SK-N-SH (cell line): ENCODE data around the gene HM13.

Experiments used
- CHD2 ChIP-seq: fragments of 150-350 bp; IDR thresholded peaks from 2 replicates; pipeline ENCODE4 v1.6.1; 2018; ENCODE audit warnings: low read length; ENCODE audit not compliant: partially characterized antibody
- MAX ChIP-seq: IDR thresholded peaks from 2 replicates; pipeline ENCODE4 v1.4.0; 2012; ENCODE audit warnings: low read depth
- MEF2A ChIP-seq: IDR thresholded peaks from 2 replicates; pipeline ENCODE4 v1.4.0; 2012; ENCODE audit warnings: low read depth, borderline replicate concordance
- MXI1 ChIP-seq: IDR thresholded peaks from 2 replicates; pipeline ENCODE4 v1.6.1; 2012; ENCODE audit warnings: mild to moderate bottlenecking, low read depth, low read length, improper control_type of control experiment
- NFIC ChIP-seq: IDR thresholded peaks from 2 replicates; pipeline ENCODE4 v1.4.0; 2012; ENCODE audit warnings: borderline replicate concordance
- NRF1 ChIP-seq: IDR thresholded peaks from 2 replicates; pipeline ENCODE4 v1.6.1; 2012; ENCODE audit warnings: low read depth, mild to moderate bottlenecking, low read length
- POLR2AphosphoS5 ChIP-seq: IDR thresholded peaks from 2 replicates; pipeline ENCODE4 v1.6.1; 2012; ENCODE audit warnings: low read depth, low read length
- SIN3A ChIP-seq: IDR thresholded peaks from 2 replicates; pipeline ENCODE4 v1.6.1; 2012; ENCODE audit warnings: low read depth, mild to moderate bottlenecking, low read length, moderate library complexity, borderline replicate concordance
- TCF12 ChIP-seq: IDR thresholded peaks from 2 replicates; pipeline ENCODE4 v1.4.0; 2012
- TF ChIP-seq, protein P1 (sequence below): fragments of 200-600 bp; sonication (generic); IDR thresholded peaks from 2 replicates; pipeline ENCODE4 v1.6.1; 2017; ENCODE audit warnings: antibody characterized with exemption, mild to moderate bottlenecking, moderate library complexity

DNA sequence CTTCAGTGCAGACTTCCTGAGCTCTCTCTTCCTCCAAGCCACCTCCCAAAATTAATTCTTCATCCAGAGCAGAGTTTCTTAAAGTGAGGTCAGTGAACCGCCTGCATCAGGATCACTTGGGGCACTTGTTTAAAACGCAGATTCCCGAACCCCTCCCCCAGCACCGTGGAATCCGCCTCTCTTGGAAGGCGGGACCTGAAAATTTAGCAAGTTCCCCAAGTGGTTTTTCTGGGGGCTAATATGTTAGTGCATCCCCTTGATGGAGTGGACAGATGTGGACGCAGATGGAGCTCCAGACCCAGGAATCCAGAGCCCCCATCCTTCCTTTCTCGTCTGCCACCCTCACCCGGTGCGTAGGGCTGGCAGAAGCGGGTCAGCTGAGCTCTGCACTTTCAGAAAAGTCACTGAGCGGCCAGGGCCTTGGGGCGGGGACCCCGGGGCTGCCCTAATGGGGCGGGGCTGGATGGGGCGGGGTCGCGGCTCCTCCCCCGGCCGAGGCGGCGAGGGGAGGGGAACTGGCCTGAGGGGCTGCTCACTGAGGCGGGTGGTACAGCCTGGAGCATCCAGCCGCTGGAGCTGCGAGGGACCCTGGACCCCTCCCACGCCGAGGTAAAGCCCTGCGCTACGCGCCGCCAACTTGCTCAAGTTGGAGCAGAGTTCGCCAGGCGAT is 39.3 kb upstream of the HM13 start, which contains the start of the genes DEFB124 and REM1:
- no peak for TF ChIP-seq POLR2AphosphoS5
- TF ChIP-seq, protein P1, sequence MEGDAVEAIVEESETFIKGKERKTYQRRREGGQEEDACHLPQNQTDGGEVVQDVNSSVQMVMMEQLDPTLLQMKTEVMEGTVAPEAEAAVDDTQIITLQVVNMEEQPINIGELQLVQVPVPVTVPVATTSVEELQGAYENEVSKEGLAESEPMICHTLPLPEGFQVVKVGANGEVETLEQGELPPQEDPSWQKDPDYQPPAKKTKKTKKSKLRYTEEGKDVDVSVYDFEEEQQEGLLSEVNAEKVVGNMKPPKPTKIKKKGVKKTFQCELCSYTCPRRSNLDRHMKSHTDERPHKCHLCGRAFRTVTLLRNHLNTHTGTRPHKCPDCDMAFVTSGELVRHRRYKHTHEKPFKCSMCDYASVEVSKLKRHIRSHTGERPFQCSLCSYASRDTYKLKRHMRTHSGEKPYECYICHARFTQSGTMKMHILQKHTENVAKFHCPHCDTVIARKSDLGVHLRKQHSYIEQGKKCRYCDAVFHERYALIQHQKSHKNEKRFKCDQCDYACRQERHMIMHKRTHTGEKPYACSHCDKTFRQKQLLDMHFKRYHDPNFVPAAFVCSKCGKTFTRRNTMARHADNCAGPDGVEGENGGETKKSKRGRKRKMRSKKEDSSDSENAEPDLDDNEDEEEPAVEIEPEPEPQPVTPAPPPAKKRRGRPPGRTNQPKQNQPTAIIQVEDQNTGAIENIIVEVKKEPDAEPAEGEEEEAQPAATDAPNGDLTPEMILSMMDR, result no peak
- no peak for TF ChIP-seq MXI1
- no peak for TF ChIP-seq MEF2A
- TF ChIP-seq CHD2, result no peak
- no peak for TF ChIP-seq MAX
- TF ChIP-seq SIN3A, result no peak
- TF ChIP-seq NRF1, result no peak
- TF ChIP-seq TCF12, result no peak
- no peak for TF ChIP-seq NFIC
